Calu3 (cell line): ENCODE results near the gene GPD1L. TPM values are rescaled to one million over a fixed set of nuclear protein-coding genes. Genes with fewer than 3 reads are reported as not detected.

Experiments used
- BruUV-seq: library from RNA; stranded (reverse); fragments of 400-500 nt; replicated peaks from 2 replicates; lab custom pipeline; 2021; lab: Mats Ljungman, UMichigan
- CTCF ChIA-PET: fragments of 300-600 bp; sonication (Branson Sonifier 250); formaldehyde crosslinking; loops from one replicate; lab custom pipeline; 2022; ENCODE audit warnings: antibody characterized with exemption; lab: Charles Lee
- DNase-seq: peaks from one replicate; pipeline ENCODE4 v3.0.0; 2022
- H3K27ac Mint-ChIP-seq: one replicate; pipeline ENCODE4 v1.8.0; 2022; ENCODE audit warnings: mixed read lengths; ENCODE audit not compliant: unreplicated experiment
- H3K27me3 Mint-ChIP-seq: one replicate; pipeline ENCODE4 v1.8.0; 2022; ENCODE audit warnings: mixed read lengths; ENCODE audit not compliant: unreplicated experiment
- H3K36me3 Mint-ChIP-seq: one replicate; pipeline ENCODE4 v1.8.0; 2022; ENCODE audit warnings: mild to moderate bottlenecking, moderate library complexity, mixed read lengths; ENCODE audit not compliant: insufficient read depth, unreplicated experiment
- H3K4me1 Mint-ChIP-seq: one replicate; pipeline ENCODE4 v1.8.0; 2022; ENCODE audit warnings: mild to moderate bottlenecking, low read depth, mixed read lengths; ENCODE audit not compliant: unreplicated experiment
- H3K4me3 Mint-ChIP-seq: one replicate; pipeline ENCODE4 v1.8.0; 2022; ENCODE audit warnings: mild to moderate bottlenecking, low read depth, moderate library complexity, mixed read lengths; ENCODE audit not compliant: unreplicated experiment
- H3K9me3 Mint-ChIP-seq: one replicate; pipeline ENCODE4 v1.8.0; 2022; ENCODE audit warnings: low read depth, mixed read lengths; ENCODE audit not compliant: unreplicated experiment
- intact Hi-C: fragments of 100-400 bp; cut with micrococcal nuclease; formaldehyde crosslinking; loops from one replicate; pipeline ENCODE4 v1.10.0; 2022; ENCODE audit not compliant: unreplicated experiment
- total RNA-seq: library from RNA; stranded (reverse); gene quantifications from 2 replicates; pipeline ENCODE4 v1.2.3, GENCODE V29; 2022
- TF ChIP-seq, protein P1 (sequence below): fragments of 200-600 bp; IDR thresholded peaks from one replicate; pipeline ENCODE4 v1.8.0; 2022; ENCODE audit warnings: antibody characterized with exemption; ENCODE audit not compliant: unreplicated experiment

Gene GPD1L
- total RNA-seq, 1 experiment from 2014 or later, result 13.4 TPM

GRCh38 chr3:32128936-32129335 lies 22.5 kb downstream of the GPD1L start:
- Mint-ChIP-seq H3K27me3 (no peaks in the 10 kb centered on the region), H3K4me1 (no peaks in the 10 kb centered on the region), H3K36me3 (no peaks in the 10 kb centered on the region), H3K4me3 (no peak overlapping the region), H3K9me3 (no peaks in the 10 kb centered on the region), H3K27ac (no peak overlapping the region)
- DNase-seq, result no peak
- intact Hi-C loops, result no loop called here
- CTCF ChIA-PET, result no interaction called here
- BruUV-seq, result no TSS peak
- TF ChIP-seq, protein P1, sequence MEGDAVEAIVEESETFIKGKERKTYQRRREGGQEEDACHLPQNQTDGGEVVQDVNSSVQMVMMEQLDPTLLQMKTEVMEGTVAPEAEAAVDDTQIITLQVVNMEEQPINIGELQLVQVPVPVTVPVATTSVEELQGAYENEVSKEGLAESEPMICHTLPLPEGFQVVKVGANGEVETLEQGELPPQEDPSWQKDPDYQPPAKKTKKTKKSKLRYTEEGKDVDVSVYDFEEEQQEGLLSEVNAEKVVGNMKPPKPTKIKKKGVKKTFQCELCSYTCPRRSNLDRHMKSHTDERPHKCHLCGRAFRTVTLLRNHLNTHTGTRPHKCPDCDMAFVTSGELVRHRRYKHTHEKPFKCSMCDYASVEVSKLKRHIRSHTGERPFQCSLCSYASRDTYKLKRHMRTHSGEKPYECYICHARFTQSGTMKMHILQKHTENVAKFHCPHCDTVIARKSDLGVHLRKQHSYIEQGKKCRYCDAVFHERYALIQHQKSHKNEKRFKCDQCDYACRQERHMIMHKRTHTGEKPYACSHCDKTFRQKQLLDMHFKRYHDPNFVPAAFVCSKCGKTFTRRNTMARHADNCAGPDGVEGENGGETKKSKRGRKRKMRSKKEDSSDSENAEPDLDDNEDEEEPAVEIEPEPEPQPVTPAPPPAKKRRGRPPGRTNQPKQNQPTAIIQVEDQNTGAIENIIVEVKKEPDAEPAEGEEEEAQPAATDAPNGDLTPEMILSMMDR, result no peak

DNA sequence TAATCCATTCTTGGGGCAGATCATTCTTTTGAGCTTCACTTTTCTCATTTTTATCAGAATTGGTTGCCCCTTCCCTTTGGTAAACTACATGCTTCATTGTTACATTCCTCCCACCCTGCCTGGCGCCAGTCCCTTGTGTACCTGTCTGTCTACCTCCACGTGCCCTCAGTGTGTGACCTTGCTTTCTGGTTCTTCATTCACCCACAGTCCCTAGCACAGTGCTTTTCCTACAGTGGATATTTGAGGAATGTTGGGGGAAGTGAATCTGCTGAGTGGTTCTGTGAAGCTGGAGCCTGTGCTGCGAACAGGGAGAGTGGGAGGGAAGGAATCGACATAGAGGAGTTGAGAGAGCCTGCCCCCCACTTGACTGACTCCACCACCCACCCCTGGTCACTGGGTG lies 23.4 kb downstream of the GPD1L start:
- no peak for DNase-seq
- CTCF ChIA-PET, result interaction anchor here (0.6 kb wide), 1 partner anchor 169 kb away, joined by 16 read pairs; no protein-coding TSS in a partner anchor
- H3K9me3 Mint-ChIP-seq, result no peaks in the 10 kb centered on the region
- no peak overlapping the region for H3K4me3 Mint-ChIP-seq
- no peaks in the 10 kb centered on the region for H3K27me3 Mint-ChIP-seq
- intact Hi-C loops, result no loop called here
- no peaks in the 10 kb centered on the region for H3K4me1 Mint-ChIP-seq
- no peaks in the 10 kb centered on the region for H3K36me3 Mint-ChIP-seq
- TF ChIP-seq, protein P1, result no peak
- H3K27ac Mint-ChIP-seq, result no peak overlapping the region
- BruUV-seq, result no TSS peak

DNA sequence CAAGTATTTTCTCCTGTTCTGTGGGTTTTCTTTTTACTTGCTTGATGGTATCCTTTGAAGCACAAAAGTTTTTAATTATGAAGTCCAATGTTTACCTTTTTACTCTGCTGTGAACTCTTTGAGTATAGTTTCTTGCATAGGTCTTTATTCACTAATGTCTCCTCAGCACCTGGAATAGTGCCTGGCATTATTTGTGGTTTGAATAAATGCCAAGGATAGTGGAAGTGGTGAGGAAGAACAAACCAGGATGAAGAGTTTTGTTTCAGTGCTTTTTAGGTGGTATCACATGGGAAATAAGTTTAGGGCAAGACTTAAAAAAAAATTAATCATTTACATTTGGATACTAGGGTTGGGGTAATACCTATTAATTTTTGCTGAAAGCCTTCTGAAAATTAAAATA lies 25.7 kb downstream of the GPD1L start:
- Mint-ChIP-seq H3K36me3 (no peaks in the 10 kb centered on the region), H3K4me3 (no peak overlapping the region), H3K4me1 (no peaks in the 10 kb centered on the region), H3K27ac (no peak overlapping the region), H3K27me3 (no peaks in the 10 kb centered on the region), H3K9me3 (no peaks in the 10 kb centered on the region)
- BruUV-seq, result no TSS peak
- TF ChIP-seq, protein P1, result no peak
- CTCF ChIA-PET, result no interaction called here
- DNase-seq, result no peak
- intact Hi-C loops, result no loop called here

DNA sequence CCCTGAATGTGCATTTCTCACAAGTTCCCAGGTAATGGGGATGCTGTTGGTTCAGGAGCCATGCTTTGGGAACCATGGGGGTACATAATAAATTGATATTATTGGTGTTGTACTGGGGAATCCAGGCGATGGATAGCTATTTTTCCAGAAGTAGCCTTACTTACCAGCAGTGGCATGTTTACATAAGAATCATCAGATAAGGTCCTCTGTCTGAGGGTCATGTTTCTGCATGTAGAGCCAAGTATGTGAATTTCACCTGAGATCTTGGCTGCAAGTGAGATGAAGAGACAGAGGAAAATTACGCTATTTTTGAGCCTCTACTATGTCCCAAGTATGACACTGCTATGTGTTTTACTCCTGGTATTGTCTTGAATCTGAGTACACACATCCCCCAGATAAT lies 26.3 kb downstream of the GPD1L start:
- BruUV-seq, result no TSS peak
- DNase-seq, result no peak
- Mint-ChIP-seq H3K9me3 (no peaks in the 10 kb centered on the region), H3K27ac (no peak overlapping the region), H3K36me3 (no peaks in the 10 kb centered on the region), H3K4me3 (no peak overlapping the region), H3K4me1 (no peaks in the 10 kb centered on the region), H3K27me3 (no peaks in the 10 kb centered on the region)
- intact Hi-C loops, result no loop called here
- TF ChIP-seq, protein P1, result no peak
- CTCF ChIA-PET, result no interaction called here
